Measurements from ENCODE around the gene L3MBTL2. TPM values are rescaled to one million over a fixed set of nuclear protein-coding genes. Genes with fewer than 3 reads are reported as not detected.

Gene L3MBTL2
- total and polyA plus RNA-seq, 2 of the 13 experiments (the other 11 are each of a cell fraction or from before 2014, with no cell fraction given): 13.8 to 33.7 TPM

- TF ChIP-seq STAT6 (CRISPR knock-in tag; IDR thresholded peaks at IDR 0.05; ENCODE audit: borderline replicate concordance): no peak
- TF ChIP-seq, protein P1, sequence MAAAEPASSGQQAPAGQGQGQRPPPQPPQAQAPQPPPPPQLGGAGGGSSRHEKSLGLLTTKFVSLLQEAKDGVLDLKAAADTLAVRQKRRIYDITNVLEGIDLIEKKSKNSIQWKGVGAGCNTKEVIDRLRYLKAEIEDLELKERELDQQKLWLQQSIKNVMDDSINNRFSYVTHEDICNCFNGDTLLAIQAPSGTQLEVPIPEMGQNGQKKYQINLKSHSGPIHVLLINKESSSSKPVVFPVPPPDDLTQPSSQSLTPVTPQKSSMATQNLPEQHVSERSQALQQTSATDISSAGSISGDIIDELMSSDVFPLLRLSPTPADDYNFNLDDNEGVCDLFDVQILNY (CRISPR knock-in tag; conservative IDR thresholded peaks at IDR 0.05): no peak
- TF ChIP-seq PHF20 (CRISPR knock-in tag; IDR thresholded peaks at IDR 0.05): no peak
- no peak for TF ChIP-seq ZFP62 (CRISPR knock-in tag; IDR thresholded peaks at IDR 0.05)
- no peak for TF ChIP-seq GPN1 (CRISPR knock-in tag; IDR thresholded peaks at IDR 0.05; ENCODE audit: borderline replicate concordance)
- no peak for TF ChIP-seq NCOA2 (CRISPR knock-in tag; IDR thresholded peaks at IDR 0.05)
- no peak for TF ChIP-seq ZNF441 (CRISPR knock-in tag; IDR thresholded peaks at IDR 0.05; ENCODE audit: borderline replicate concordance)
- no peak for TF ChIP-seq POGZ (CRISPR knock-in tag; IDR thresholded peaks at IDR 0.05)
- no peak for TF ChIP-seq ZNF616 (CRISPR knock-in tag; IDR thresholded peaks at IDR 0.05; ENCODE audit: low read depth)
- TF ChIP-seq KLF15 (CRISPR knock-in tag; IDR thresholded peaks at IDR 0.05; ENCODE audit: borderline replicate concordance): no peak
- TF ChIP-seq SNRNP70 (IDR thresholded peaks at IDR 0.05; ENCODE audit: low read depth, low read length): no peak
These were observed 26.6 kb upstream of the L3MBTL2 start (continued) for GRCh38 chr22:41178425-41178975.
